ENCODE results near the gene CDKAL1.

The CDKAL1 gene

DNA sequence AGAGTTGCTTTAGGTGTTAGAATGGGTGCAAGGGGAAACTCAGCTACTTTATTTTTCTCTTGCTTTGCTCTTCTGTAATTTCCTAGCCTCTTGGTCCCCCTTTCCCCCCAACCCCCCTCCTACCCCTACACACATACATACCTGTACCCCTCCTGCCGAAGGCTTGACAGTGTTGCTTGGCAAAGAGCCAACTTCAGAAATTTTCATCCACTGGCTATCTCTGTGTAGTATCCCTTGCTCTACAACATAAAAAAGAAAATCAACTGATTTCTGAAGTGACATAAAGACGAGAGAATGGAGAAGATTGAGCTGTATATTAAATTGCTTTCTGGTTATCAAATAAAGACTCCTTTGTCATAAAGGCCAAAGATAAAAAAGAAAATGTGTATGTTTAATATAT lies 561.2 kb downstream of the CDKAL1 start:
- in situ Hi-C loops (cut with MboI; ENCODE audit: low pct_unique_long_range_greater_than_20kb, low sequenced_read_pairs, unreplicated experiment), result no loop called here
- TF ChIP-seq, protein P1, sequence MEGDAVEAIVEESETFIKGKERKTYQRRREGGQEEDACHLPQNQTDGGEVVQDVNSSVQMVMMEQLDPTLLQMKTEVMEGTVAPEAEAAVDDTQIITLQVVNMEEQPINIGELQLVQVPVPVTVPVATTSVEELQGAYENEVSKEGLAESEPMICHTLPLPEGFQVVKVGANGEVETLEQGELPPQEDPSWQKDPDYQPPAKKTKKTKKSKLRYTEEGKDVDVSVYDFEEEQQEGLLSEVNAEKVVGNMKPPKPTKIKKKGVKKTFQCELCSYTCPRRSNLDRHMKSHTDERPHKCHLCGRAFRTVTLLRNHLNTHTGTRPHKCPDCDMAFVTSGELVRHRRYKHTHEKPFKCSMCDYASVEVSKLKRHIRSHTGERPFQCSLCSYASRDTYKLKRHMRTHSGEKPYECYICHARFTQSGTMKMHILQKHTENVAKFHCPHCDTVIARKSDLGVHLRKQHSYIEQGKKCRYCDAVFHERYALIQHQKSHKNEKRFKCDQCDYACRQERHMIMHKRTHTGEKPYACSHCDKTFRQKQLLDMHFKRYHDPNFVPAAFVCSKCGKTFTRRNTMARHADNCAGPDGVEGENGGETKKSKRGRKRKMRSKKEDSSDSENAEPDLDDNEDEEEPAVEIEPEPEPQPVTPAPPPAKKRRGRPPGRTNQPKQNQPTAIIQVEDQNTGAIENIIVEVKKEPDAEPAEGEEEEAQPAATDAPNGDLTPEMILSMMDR (IDR thresholded peaks at IDR 0.05; ENCODE audit: extremely low read depth, insufficient read depth, missing control alignments), result no peak
- DNase-seq (ENCODE audit: low spot score), result no peak

DNA sequence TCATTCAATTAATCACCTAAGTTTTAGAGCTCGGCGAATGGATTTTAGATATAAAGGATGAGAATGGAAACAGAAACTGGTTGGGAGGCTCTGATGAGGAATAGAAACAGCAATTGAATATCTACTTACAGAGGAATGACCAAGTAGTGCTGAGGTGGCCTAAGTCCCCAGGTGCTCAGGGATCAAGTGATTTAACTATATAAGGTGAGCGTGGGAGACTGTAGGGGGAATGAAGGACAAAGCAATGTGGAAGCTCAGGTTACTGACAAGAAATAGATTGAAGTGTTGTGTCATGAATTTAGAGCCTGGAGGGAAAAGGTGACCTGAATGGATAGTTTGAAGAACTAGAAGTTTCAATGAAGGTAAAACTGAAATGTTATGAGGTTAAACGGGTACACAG lies 563.9 kb downstream of the CDKAL1 start:
- in situ Hi-C loops (cut with MboI; ENCODE audit: low pct_unique_long_range_greater_than_20kb, low sequenced_read_pairs, unreplicated experiment), result no loop called here
- TF ChIP-seq, protein P1 (IDR thresholded peaks at IDR 0.05; ENCODE audit: extremely low read depth, insufficient read depth, missing control alignments), result no peak
- no peak for DNase-seq (ENCODE audit: low spot score)

DNA sequence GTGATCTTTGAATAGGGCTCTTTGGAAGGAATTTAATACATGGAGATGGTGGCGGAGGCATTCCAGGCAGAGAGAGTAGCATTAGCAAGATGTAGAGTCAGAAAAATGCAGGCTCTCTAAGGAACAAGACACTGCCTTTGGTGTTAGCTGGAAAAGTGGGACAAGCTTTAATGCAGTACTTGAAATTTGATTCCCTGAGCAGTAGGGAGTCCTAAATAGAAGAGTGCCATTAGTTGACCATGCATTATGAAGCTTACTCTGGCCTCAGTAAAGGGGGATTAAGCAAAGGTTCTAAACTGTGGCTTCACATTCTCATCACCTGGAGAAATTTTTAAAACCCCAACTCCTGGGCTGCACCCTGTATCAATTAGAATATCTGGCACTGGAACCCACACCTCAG lies 564.5 kb downstream of the CDKAL1 start:
- in situ Hi-C loops (cut with MboI; ENCODE audit: low pct_unique_long_range_greater_than_20kb, low sequenced_read_pairs, unreplicated experiment), result no loop called here
- TF ChIP-seq, protein P1 (IDR thresholded peaks at IDR 0.05; ENCODE audit: extremely low read depth, insufficient read depth, missing control alignments), result no peak
- DNase-seq (ENCODE audit: low spot score), result no peak

DNA sequence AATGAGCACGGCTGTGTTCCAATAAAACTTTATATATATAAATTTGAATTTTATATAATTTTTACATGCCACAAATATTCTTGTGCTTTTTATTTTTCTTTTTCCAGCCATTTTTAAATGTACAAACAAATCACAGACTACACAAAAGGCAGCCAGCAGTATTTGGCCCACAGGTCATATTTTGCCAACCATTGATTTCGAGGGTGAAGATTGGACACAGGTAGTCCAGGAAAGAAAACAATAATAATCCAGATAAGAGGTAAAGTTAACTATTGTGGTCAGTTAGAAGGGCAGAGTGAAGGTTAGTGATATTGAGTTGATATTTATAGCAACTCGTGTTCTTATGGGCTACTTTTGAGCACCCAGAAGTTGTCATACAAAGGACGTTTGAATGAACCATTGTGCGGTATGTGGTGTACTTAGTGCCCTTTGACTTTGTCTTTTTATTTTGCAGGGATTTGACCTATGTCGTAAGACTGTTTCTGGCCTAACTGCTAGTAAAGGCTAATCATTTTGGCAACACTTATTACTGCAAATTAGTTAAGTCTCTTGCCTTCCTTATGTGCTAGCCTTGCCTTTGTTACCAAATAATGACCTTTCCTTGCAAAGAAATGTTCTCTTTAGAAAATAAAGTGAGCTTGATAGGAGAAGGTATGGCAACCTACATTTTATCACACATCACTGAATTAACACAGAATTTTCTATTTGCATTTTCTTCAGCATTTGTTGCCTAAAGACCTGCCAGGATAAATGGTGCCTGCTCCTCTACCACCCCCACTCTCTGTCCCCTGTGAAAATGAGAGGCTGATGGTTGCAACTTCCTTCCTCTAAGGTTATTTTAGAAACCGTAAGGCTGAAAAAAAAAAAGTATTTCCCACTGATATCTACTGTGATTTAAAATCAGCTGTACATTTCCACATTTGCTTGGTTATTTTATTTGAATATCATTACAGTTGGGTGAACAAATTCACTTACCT lies 565.4 kb downstream of the CDKAL1 start:
- in situ Hi-C loops (cut with MboI; ENCODE audit: low pct_unique_long_range_greater_than_20kb, low sequenced_read_pairs, unreplicated experiment), result no loop called here
- DNase-seq (ENCODE audit: low spot score), result no peak

GRCh38 chr6:21100991-21101390 lies 566.7 kb downstream of the CDKAL1 start:
- no peak for DNase-seq (ENCODE audit: low spot score)
- in situ Hi-C loops (cut with MboI; ENCODE audit: low pct_unique_long_range_greater_than_20kb, low sequenced_read_pairs, unreplicated experiment), result no loop called here
- TF ChIP-seq, protein P1 (IDR thresholded peaks at IDR 0.05; ENCODE audit: extremely low read depth, insufficient read depth, missing control alignments), result no peak

More for the DNA sequence above, 565.4 kb downstream of the CDKAL1 start:
- TF ChIP-seq, protein P1 (IDR thresholded peaks at IDR 0.05; ENCODE audit: extremely low read depth, insufficient read depth, missing control alignments), result no peak

GRCh38 chr6:21101694-21102093 lies 567.4 kb downstream of the CDKAL1 start:
- no peak for DNase-seq (ENCODE audit: low spot score)
- TF ChIP-seq, protein P1 (IDR thresholded peaks at IDR 0.05; ENCODE audit: extremely low read depth, insufficient read depth, missing control alignments), result no peak
- in situ Hi-C loops (cut with MboI; ENCODE audit: low pct_unique_long_range_greater_than_20kb, low sequenced_read_pairs, unreplicated experiment), result no loop called here
